K562 (cell line): ENCODE results near the gene TCEANC. TPM values are rescaled to one million over a fixed set of nuclear protein-coding genes. Genes with fewer than 3 reads are reported as not detected.

Source experiments
- CBFA2T3 ChIP-seq: fragments of 450-650 bp; IDR thresholded peaks from 2 replicates; pipeline ENCODE4 v1.6.1; 2017
- CBX8 ChIP-seq: fragments of 200-600 bp; sonication (generic); IDR thresholded peaks from 2 replicates; pipeline ENCODE4 v1.6.1; 2012; ENCODE audit warnings: borderline replicate concordance, mixed run types, low read depth, mild to moderate bottlenecking, moderate library complexity, mixed read lengths, low read length, control low read depth, inconsistent platforms; ENCODE audit not compliant: poor library complexity, severe bottlenecking; ENCODE audit errors: extremely low read depth
- CC2D1A ChIP-seq: fragments of 450-650 bp; IDR thresholded peaks from 2 replicates; pipeline ENCODE4 v1.6.1; 2017; ENCODE audit warnings: mild to moderate bottlenecking
- CLOCK ChIP-seq: fragments of 250-450 bp; sonication (Bioruptor Pico); IDR thresholded peaks from 2 replicates; pipeline ENCODE4 v1.4.0; 2020; ENCODE audit warnings: mild to moderate bottlenecking, moderate library complexity, borderline replicate concordance
- CREB5 ChIP-seq: fragments of 250-450 bp; sonication (Bioruptor Pico); IDR thresholded peaks from 2 replicates; pipeline ENCODE4 v1.5.0; 2020; ENCODE audit warnings: mild to moderate bottlenecking
- ERF ChIP-seq: fragments of 450-650 bp; formaldehyde crosslinking; IDR thresholded peaks from 2 replicates; pipeline ENCODE4 v1.4.0; 2020; ENCODE audit warnings: mild to moderate bottlenecking, mixed read lengths
- HMG20A ChIP-seq: fragments of 450-650 bp; formaldehyde crosslinking; conservative IDR thresholded peaks from 2 replicates; pipeline ENCODE4 v1.4.0; 2020; ENCODE audit warnings: mild to moderate bottlenecking, mixed read lengths
- PHF20 ChIP-seq: fragments of 450-650 bp; IDR thresholded peaks from 2 replicates; pipeline ENCODE4 v1.6.1; 2018; ENCODE audit not compliant: partially characterized antibody
- POLR2G ChIP-seq: fragments of 200-400 bp; formaldehyde crosslinking; IDR thresholded peaks from 2 replicates; pipeline ENCODE4 v1.6.1; 2017; ENCODE audit warnings: low read depth, mild to moderate bottlenecking, antibody characterized with exemption, low read length, moderate library complexity
- RAD51 ChIP-seq: fragments of 450-650 bp; IDR thresholded peaks from 2 replicates; pipeline ENCODE4 v1.7.1; 2016; ENCODE audit warnings: low read depth, mild to moderate bottlenecking, borderline replicate concordance
- SRSF3 ChIP-seq: fragments of 200-400 bp; formaldehyde crosslinking; IDR thresholded peaks from 2 replicates; pipeline ENCODE4 v1.6.1; 2016; ENCODE audit warnings: mild to moderate bottlenecking, low read length, moderate library complexity; ENCODE audit not compliant: insufficient read depth
- USF1 ChIP-seq: sonication (generic); formaldehyde crosslinking; IDR thresholded peaks from 2 replicates; pipeline ENCODE4 v1.9.0; 2022; ENCODE audit warnings: mild to moderate bottlenecking, missing genetic modification reagents
- ZFP30 ChIP-seq: fragments of 250-450 bp; sonication (Bioruptor Pico); IDR thresholded peaks from 2 replicates; pipeline ENCODE4 v1.8.0; 2022; ENCODE audit warnings: moderate library complexity, mild to moderate bottlenecking, inconsistent platforms, borderline replicate concordance
- ZKSCAN3 ChIP-seq: fragments of 250-450 bp; sonication (Bioruptor Pico); IDR thresholded peaks from 2 replicates; pipeline ENCODE4 v1.4.0; 2020
- ZNF124 ChIP-seq: sonication (generic); formaldehyde crosslinking; IDR thresholded peaks from 2 replicates; pipeline ENCODE4 v1.8.1; 2022; ENCODE audit warnings: missing genetic modification reagents
- ZNF274 ChIP-seq: IDR thresholded peaks from 2 replicates; pipeline ENCODE4 v1.6.1; 2011; ENCODE audit warnings: low read depth, mild to moderate bottlenecking, low read length, moderate library complexity, borderline replicate concordance
- ZNF696 ChIP-seq: fragments of 250-450 bp; sonication (Bioruptor Pico); conservative IDR thresholded peaks from 2 replicates; pipeline ENCODE4 v1.4.0; 2020; ENCODE audit warnings: mild to moderate bottlenecking, moderate library complexity
- polyA plus RNA-seq, 8 experiments: library from polyadenylated mRNA; depleted of rRNA in 4 of 8; stranded (reverse) in 5 of 8; unstranded in 3 of 8; fragments of >200 nt; fragmentation: Nextera tagmentation in 2 of 8; fragmentation: Illumina TruSeq in 1 of 8; extraction: Ambion mirVana in 2 of 8; extraction: Trizol in 1 of 8; gene quantifications; 2 replicates each; pipeline versions ENCODE4 v1.2.1 to v1.2.3, GENCODE V29; 2011 to 2014; ENCODE audit warnings: inconsistent platforms in 1 of 8, missing spikeins in 1 of 8
- total RNA-seq, 7 experiments: library from RNA; depleted of rRNA in 6 of 7; stranded (reverse); fragments of >200 nt in 6 of 7; fragmentation: Illumina TruSeq in 2 of 7; extraction: Trizol in 2 of 7; gene quantifications; 2 replicates each; pipeline versions ENCODE4 v1.2.1 to v1.2.3, GENCODE V29; 2011 to 2021; ENCODE audit warnings: low replicate concordance in 1 of 7
- TF ChIP-seq, protein P1 (sequence below): fragments of 200-800 bp; sonication (Bioruptor generic); IDR thresholded peaks from 2 replicates; pipeline ENCODE4 v1.6.1; 2017; ENCODE audit warnings: missing genetic modification characterization, missing compliant biosample characterization
- TF ChIP-seq, protein P2 (sequence below): fragments of 150-350 bp; IDR thresholded peaks from 2 replicates; pipeline ENCODE4 v1.6.1; 2014; ENCODE audit warnings: low read depth, mild to moderate bottlenecking, low read length, borderline replicate concordance

Gene TCEANC
- total and polyA plus RNA-seq, 9 of the 15 experiments (the other 6 are each of a cell fraction or from before 2014, with no cell fraction given) = 1.2 to 2.8 (median 2.0) TPM

- TF ChIP-seq RAD51 (peak; percentile 59; the same call in 1 of the 2 replicates), CREB5 (CRISPR knock-in tag) (no peak), POLR2G (no peak), HMG20A (no peak), PHF20 (no peak), SRSF3 (no peak), ZFP30 (CRISPR knock-in tag) (no peak), CC2D1A (0 out of 2 replicates have a peak, but pooled peaks have one; percentile 62), ZNF696 (CRISPR knock-in tag) (no peak), ZNF124 (CRISPR knock-in tag) (no peak), USF1 (peak; percentile 82), ZKSCAN3 (CRISPR knock-in tag) (no peak), CBFA2T3 (peak; percentile 96), CLOCK (CRISPR knock-in tag) (no peak), CBX8 (no peak), ERF (no peak), ZNF274 (no peak)
- TF ChIP-seq, protein P1, sequence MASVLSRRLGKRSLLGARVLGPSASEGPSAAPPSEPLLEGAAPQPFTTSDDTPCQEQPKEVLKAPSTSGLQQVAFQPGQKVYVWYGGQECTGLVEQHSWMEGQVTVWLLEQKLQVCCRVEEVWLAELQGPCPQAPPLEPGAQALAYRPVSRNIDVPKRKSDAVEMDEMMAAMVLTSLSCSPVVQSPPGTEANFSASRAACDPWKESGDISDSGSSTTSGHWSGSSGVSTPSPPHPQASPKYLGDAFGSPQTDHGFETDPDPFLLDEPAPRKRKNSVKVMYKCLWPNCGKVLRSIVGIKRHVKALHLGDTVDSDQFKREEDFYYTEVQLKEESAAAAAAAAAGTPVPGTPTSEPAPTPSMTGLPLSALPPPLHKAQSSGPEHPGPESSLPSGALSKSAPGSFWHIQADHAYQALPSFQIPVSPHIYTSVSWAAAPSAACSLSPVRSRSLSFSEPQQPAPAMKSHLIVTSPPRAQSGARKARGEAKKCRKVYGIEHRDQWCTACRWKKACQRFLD (CRISPR knock-in tag) = peak; percentile 83
- TF ChIP-seq, protein P2, sequence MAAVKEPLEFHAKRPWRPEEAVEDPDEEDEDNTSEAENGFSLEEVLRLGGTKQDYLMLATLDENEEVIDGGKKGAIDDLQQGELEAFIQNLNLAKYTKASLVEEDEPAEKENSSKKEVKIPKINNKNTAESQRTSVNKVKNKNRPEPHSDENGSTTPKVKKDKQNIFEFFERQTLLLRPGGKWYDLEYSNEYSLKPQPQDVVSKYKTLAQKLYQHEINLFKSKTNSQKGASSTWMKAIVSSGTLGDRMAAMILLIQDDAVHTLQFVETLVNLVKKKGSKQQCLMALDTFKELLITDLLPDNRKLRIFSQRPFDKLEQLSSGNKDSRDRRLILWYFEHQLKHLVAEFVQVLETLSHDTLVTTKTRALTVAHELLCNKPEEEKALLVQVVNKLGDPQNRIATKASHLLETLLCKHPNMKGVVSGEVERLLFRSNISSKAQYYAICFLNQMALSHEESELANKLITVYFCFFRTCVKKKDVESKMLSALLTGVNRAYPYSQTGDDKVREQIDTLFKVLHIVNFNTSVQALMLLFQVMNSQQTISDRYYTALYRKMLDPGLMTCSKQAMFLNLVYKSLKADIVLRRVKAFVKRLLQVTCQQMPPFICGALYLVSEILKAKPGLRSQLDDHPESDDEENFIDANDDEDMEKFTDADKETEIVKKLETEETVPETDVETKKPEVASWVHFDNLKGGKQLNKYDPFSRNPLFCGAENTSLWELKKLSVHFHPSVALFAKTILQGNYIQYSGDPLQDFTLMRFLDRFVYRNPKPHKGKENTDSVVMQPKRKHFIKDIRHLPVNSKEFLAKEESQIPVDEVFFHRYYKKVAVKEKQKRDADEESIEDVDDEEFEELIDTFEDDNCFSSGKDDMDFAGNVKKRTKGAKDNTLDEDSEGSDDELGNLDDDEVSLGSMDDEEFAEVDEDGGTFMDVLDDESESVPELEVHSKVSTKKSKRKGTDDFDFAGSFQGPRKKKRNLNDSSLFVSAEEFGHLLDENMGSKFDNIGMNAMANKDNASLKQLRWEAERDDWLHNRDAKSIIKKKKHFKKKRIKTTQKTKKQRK = no peak
Observed at GRCh38 chrX:13647709-13648212, 5.2 kb upstream of the TCEANC start (continued).
